ENCODE measurements around the gene AGXT. TPM values are rescaled to one million over a fixed set of nuclear protein-coding genes. Genes with fewer than 3 reads are reported as not detected.

Gene AGXT
- total and polyA plus RNA-seq, 2 of the 8 experiments (the other 6 are each of a cell fraction or from before 2014, with no cell fraction given), result 0.03 TPM; not detected in 1

- TF ChIP-seq HDAC2 (IDR thresholded peaks at IDR 0.05; ENCODE audit: borderline replicate concordance in 1 of 2, low read depth in 2 of 2, low read length in 2 of 2) (no peak), POU5F1 (IDR thresholded peaks at IDR 0.05; ENCODE audit: low read depth, low read length) (no peak), ASH2L (IDR thresholded peaks at IDR 0.05; ENCODE audit: low read length) (no peak), ZNF274 (IDR thresholded peaks at IDR 0.05; ENCODE audit: borderline replicate concordance, extremely low read depth, low read length) (no peak), E2F6 (IDR thresholded peaks at IDR 0.05) (no peak)
These were observed 12.3 kb upstream of the AGXT start (continued) for GRCh38 chr2:240856151-240856980.

Measured in H1 (cell line).